Measurements from ENCODE around the gene RASSF10. TPM values are rescaled to one million over a fixed set of nuclear protein-coding genes. Genes with fewer than 3 reads are reported as not detected.

The RASSF10 gene
- total and polyA plus RNA-seq, 8 donors, result 2.0 to 22.2 (median 15.6) TPM

GRCh38 chr11:13026722-13027121 is 17.6 kb downstream of the RASSF10 start:
- intact Hi-C loops (cut with DNase I), result no loop called here
- no peak for ATAC-seq

DNA sequence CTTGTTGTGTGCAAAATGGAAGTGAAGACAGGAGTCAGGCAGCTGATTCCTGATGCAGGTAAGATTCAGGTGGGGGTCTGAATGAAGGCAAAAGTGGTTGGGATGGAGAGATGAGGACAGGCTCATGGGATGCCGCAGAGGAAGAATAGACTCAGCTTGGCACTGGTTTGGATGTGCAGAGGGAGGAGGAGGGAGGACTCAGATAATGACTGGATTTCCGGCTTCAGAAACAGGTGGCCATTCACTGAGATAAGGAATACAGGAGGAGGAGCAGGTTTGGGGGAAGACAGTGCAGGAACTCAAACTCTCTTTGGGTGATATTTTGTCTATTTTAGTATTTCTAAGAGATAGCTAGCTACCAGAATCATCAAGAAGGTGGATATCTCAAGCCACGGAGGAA is 19.2 kb downstream of the RASSF10 start:
- Histone ChIP-seq H3K27ac (no peak overlapping the region), H3K36me3 (no peaks in the 10 kb centered on the region), H3K4me3 (no peak overlapping the region), H3K27me3 (no peaks in the 10 kb centered on the region), H3K9me3 (no peaks in the 10 kb centered on the region), H3K4me1 (peaks cover 0 to 6% of the 10 kb centered on the region in 2 donors)
- intact Hi-C loops (cut with DNase I), result no loop called here
- ATAC-seq, result no peak
- DNase-seq, result no peak
- TF ChIP-seq CTCF (IDR thresholded peaks at IDR 0.05), result no peak

More at GRCh38 chr11:13026722-13027121, 17.6 kb downstream of the RASSF10 start:
- Histone ChIP-seq H3K4me3 (no peak overlapping the region), H3K27ac (no peak overlapping the region), H3K36me3 (no peaks in the 10 kb centered on the region), H3K4me1 (peaks cover 0 to 6% of the 10 kb centered on the region in 2 donors), H3K9me3 (no peaks in the 10 kb centered on the region), H3K27me3 (no peaks in the 10 kb centered on the region)
- TF ChIP-seq CTCF (IDR thresholded peaks at IDR 0.05), result no peak
- no peak for DNase-seq

DNA sequence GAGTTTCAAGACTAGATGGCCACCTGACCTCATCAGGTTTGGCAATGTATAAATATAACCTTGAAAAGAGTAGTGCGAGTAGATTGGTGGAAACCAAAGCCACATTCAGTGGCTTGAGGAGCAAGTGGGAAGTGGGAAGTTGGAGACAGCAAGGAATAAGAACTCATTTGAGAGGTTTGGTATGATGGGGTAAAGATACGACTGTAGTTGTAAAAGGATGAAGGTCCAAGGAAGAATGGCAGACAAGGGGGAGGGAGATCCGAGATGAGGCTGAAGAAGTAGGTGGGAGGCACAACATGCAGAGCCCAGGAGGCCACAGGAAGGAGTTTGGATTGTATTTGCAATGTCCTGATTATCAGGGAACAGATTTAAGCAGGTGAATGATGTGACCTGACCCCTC is 20.8 kb downstream of the RASSF10 start:
- Histone ChIP-seq H3K27ac (no peak overlapping the region), H3K9me3 (no peaks in the 10 kb centered on the region), H3K36me3 (no peaks in the 10 kb centered on the region), H3K4me3 (no peak overlapping the region), H3K27me3 (no peaks in the 10 kb centered on the region), H3K4me1 (peaks cover 0 to 6% of the 10 kb centered on the region in 2 donors)
- no peak for ATAC-seq
- intact Hi-C loops (cut with DNase I), result no loop called here
- TF ChIP-seq CTCF (IDR thresholded peaks at IDR 0.05), result no peak
- DNase-seq, result no peak

DNA sequence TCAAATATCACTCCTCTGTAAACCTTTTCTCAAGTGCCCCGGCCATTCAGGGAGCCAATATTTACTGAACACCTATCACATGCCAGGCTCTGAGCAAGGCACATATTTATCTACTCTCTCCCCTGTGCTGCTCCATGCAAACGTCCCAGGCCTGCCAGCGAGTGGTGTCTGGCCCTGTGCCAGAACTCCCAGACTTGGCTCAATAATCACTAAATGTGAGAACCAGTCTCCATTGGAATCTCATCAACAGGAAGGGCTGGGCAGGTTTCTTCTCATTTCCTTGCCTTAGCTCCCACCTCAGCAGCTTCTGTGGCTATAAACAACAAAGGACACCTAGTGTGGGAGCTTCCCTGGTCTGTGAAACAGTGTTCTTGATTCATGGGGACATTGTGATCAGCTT is 21.7 kb downstream of the RASSF10 start:
- no peak for TF ChIP-seq CTCF (IDR thresholded peaks at IDR 0.05)
- H3K4me3 ChIP-seq, result no peak overlapping the region
- H3K4me1 ChIP-seq, result peaks cover 0 to 6% of the 10 kb centered on the region in 2 donors
- H3K9me3 ChIP-seq, result no peaks in the 10 kb centered on the region
- intact Hi-C loops (cut with DNase I), result no loop called here
- H3K27me3 ChIP-seq, result no peaks in the 10 kb centered on the region
- DNase-seq (peak in 3 of 4 donors; percentile 43 to 72 (median 45)), ATAC-seq (peak; percentile 85)
- H3K36me3 ChIP-seq, result no peaks in the 10 kb centered on the region
- H3K27ac ChIP-seq, result no peak overlapping the region

- intact Hi-C loops (cut with DNase I), result no loop called here
These were observed 22.2 kb downstream of the RASSF10 start for GRCh38 chr11:13031349-13031748.

More at GRCh38 chr11:13031349-13031748, 22.2 kb downstream of the RASSF10 start:
- peaks cover 0 to 6% of the 10 kb centered on the region in 2 donors for H3K4me1 ChIP-seq
- no peak for TF ChIP-seq CTCF (IDR thresholded peaks at IDR 0.05)
- no peaks in the 10 kb centered on the region for H3K27me3 ChIP-seq
- H3K4me3 ChIP-seq, result no peak overlapping the region
- no peak for ATAC-seq
- no peak overlapping the region for H3K27ac ChIP-seq
- no peak for DNase-seq
- no peaks in the 10 kb centered on the region for H3K36me3 ChIP-seq
- no peaks in the 10 kb centered on the region for H3K9me3 ChIP-seq

All from left lung (tissue), 10 donors.